ENCODE results near the gene XPR1. TPM values are rescaled to one million over a fixed set of nuclear protein-coding genes. Genes with fewer than 3 reads are reported as not detected.
"Not testable (repeated sequence)": the region's sequence is repeated elsewhere in the genome, so short reads cannot be mapped to it uniquely, and the experiment has no call there.

The XPR1 gene
- total and polyA plus RNA-seq, 2 experiments from 2014 or later, result 4.9 to 15.6 TPM

GRCh38 chr1:180787628-180788307 is 155.9 kb downstream of the XPR1 start:
- H3K4me1 ChIP-seq (ENCODE audit: insufficient read depth), result peaks cover 9% of the 10 kb centered on the region
- no peaks in the 10 kb centered on the region; the same call in 1 of the 2 replicates for H3K79me2 ChIP-seq (ENCODE audit: insufficient read depth)
- no peak overlapping the region for H3K4me2 ChIP-seq (ENCODE audit: unreplicated experiment)
- no peak overlapping the region for H3K9ac ChIP-seq
- no peak overlapping the region for H3K4me3 ChIP-seq
- H3K9me3 ChIP-seq (ENCODE audit: low read depth), result no peaks in the 10 kb centered on the region
- no peaks in the 10 kb centered on the region for H3K9me2 ChIP-seq (ENCODE audit: insufficient read depth)
- no peaks in the 10 kb centered on the region for H3K36me3 ChIP-seq (ENCODE audit: low read depth)
- no peak for DNase-seq
- H2AFZ ChIP-seq, result no peak overlapping the region
- H3F3A ChIP-seq (ENCODE audit: insufficient read depth), result no peaks in the 10 kb centered on the region
- H4K20me1 ChIP-seq (ENCODE audit: insufficient read depth), result no peaks in the 10 kb centered on the region
- TF ChIP-seq EZH2phosphoT487 (IDR thresholded peaks at IDR 0.05; ENCODE audit: insufficient read depth, low read depth) (no peak), EZH2 (IDR thresholded peaks at IDR 0.05; ENCODE audit: insufficient read depth, poor library complexity, severe bottlenecking) (no peak)
- H3K27me3 ChIP-seq (replicated peaks; ENCODE audit: insufficient read depth), result no peaks in the 10 kb centered on the region
- 97% methylated on average over 5 of the region's 5 CpGs for WGBS, 2 experiments (ENCODE audit: low coverage in 1 of 2, low lambda C conversion rate in 2 of 2, missing lambda C conversion rate in 2 of 2)
- H3K27ac ChIP-seq, result no peak overlapping the region
- in situ Hi-C loops (cut with MboI), result no loop called here

DNA sequence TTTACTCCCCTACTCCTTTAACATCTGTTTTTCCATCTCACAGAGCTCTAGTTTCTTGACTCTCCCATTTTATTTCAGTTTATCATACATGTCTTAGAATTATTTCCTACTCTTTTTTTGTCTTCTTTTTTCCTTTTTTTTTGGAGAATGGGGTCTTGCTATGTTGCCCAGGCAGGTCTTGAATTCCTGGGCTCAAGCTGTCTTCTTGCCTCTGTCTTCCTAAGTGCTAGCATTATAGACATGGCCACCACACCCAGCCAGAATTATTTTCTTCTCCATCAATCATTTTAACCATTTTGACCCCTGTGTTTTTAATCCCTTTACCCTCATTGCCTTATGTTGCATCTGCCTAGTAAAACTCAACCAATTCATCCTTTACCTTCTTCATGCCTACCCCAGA is 157.6 kb downstream of the XPR1 start:
- Histone ChIP-seq H3K27ac (no peak overlapping the region), H3K9me2 (ENCODE audit: insufficient read depth) (no peaks in the 10 kb centered on the region), H4K20me1 (ENCODE audit: insufficient read depth) (no peaks in the 10 kb centered on the region), H3K4me1 (ENCODE audit: insufficient read depth) (peaks cover 9% of the 10 kb centered on the region), H2AFZ (no peak overlapping the region), H3K9me3 (ENCODE audit: low read depth) (no peaks in the 10 kb centered on the region), H3K36me3 (ENCODE audit: low read depth) (no peaks in the 10 kb centered on the region), H3K4me2 (ENCODE audit: unreplicated experiment) (no peak overlapping the region), H3K9ac (no peak overlapping the region), H3K4me3 (no peak overlapping the region), H3F3A (ENCODE audit: insufficient read depth) (no peaks in the 10 kb centered on the region), H3K27me3 (replicated peaks; ENCODE audit: insufficient read depth) (no peaks in the 10 kb centered on the region), H3K79me2 (ENCODE audit: insufficient read depth) (no peaks in the 10 kb centered on the region)
- in situ Hi-C loops (cut with MboI), result no loop called here
- TF ChIP-seq EZH2phosphoT487 (IDR thresholded peaks at IDR 0.05; ENCODE audit: insufficient read depth, low read depth) (no peak), EZH2 (IDR thresholded peaks at IDR 0.05; ENCODE audit: insufficient read depth, poor library complexity, severe bottlenecking) (no peak)
- DNase-seq, result no peak

DNA sequence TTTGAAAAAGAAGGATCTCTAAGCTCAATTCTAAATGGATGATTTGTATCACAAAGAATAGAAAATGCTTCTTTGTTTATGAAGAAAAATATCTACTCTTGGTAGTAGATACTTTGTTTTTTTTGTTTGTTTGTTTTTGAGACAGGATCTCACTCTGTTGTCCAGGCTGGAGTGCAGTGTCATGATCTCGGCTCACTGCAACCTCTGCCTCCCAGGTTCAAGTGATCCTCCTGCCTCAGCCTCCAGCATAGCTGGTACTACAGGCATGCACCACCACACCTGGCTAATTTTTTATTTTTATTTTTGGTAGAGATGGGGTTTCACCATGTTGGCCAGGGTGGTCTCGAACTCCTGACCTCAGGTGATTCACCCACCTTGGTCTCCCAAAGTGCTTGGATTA is 159.3 kb downstream of the XPR1 start:
- DNase-seq, result not testable (repeated sequence)
- WGBS, 2 experiments (ENCODE audit: low coverage in 1 of 2, low lambda C conversion rate in 2 of 2, missing lambda C conversion rate in 2 of 2), result 92 to 94% methylated on average over 2 of the region's 2 CpGs

GRCh38 chr1:180791806-180792205 is 160.0 kb downstream of the XPR1 start:
- Histone ChIP-seq H3K27me3 (replicated peaks; ENCODE audit: insufficient read depth) (no peaks in the 10 kb centered on the region), H3K4me1 (ENCODE audit: insufficient read depth) (no peaks in the 10 kb centered on the region; the same call in 1 of the 2 replicates), H3K79me2 (ENCODE audit: insufficient read depth) (no peaks in the 10 kb centered on the region), H4K20me1 (ENCODE audit: insufficient read depth) (no peaks in the 10 kb centered on the region), H2AFZ (no peak overlapping the region), H3K36me3 (ENCODE audit: low read depth) (no peaks in the 10 kb centered on the region), H3K4me3 (no peak overlapping the region), H3K27ac (no peak overlapping the region), H3K9me3 (ENCODE audit: low read depth) (no peaks in the 10 kb centered on the region), H3K4me2 (ENCODE audit: unreplicated experiment) (no peak overlapping the region), H3K9me2 (ENCODE audit: insufficient read depth) (no peaks in the 10 kb centered on the region), H3F3A (ENCODE audit: insufficient read depth) (no peaks in the 10 kb centered on the region), H3K9ac (no peak overlapping the region)
- WGBS, 2 experiments (ENCODE audit: low coverage in 1 of 2, low lambda C conversion rate in 2 of 2, missing lambda C conversion rate in 2 of 2), result 65 to 70% methylated on average over 3 of the region's 3 CpGs
- no peak for DNase-seq
- TF ChIP-seq EZH2phosphoT487 (IDR thresholded peaks at IDR 0.05; ENCODE audit: insufficient read depth, low read depth), result no peak
- no peak for TF ChIP-seq EZH2 (IDR thresholded peaks at IDR 0.05; ENCODE audit: insufficient read depth, poor library complexity, severe bottlenecking)
- in situ Hi-C loops (cut with MboI), result no loop called here

More for the DNA sequence above, 159.3 kb downstream of the XPR1 start:
- H3K27me3 ChIP-seq (replicated peaks; ENCODE audit: insufficient read depth); H3K36me3 ChIP-seq (ENCODE audit: low read depth); H3K9me3 ChIP-seq (ENCODE audit: low read depth); H3K4me1 ChIP-seq (ENCODE audit: insufficient read depth); H3F3A ChIP-seq (ENCODE audit: insufficient read depth); H2AFZ ChIP-seq; in situ Hi-C loops (cut with MboI); H3K9ac ChIP-seq; H3K9me2 ChIP-seq (ENCODE audit: insufficient read depth); H3K4me3 ChIP-seq; H3K27ac ChIP-seq; H4K20me1 ChIP-seq (ENCODE audit: insufficient read depth); H3K79me2 ChIP-seq (ENCODE audit: insufficient read depth); H3K4me2 ChIP-seq (ENCODE audit: unreplicated experiment): not testable (repeated sequence)

DNA sequence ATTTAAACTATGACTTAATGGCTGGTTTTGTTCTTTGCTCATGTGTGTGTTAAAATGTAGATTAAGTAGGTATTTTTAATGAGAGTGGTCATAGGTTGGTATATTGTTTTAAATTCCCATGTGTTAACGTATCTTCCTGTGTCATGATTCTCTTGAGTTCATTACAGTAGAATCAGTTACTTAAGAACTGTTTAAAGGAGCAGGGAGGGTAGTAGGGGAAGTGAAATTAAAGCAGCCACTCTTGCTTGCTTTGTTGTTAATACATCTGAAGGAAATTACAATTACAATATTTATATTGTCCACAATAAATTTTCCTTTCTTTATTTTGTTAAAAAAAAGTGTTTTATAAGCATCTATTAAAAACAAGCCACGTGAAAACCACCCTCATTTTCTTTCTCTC is 161.6 kb downstream of the XPR1 start:
- Histone ChIP-seq H3K4me1 (ENCODE audit: insufficient read depth) (no peaks in the 10 kb centered on the region; the same call in 1 of the 2 replicates), H3K27ac (no peak overlapping the region), H3K9me2 (ENCODE audit: insufficient read depth) (no peaks in the 10 kb centered on the region), H4K20me1 (ENCODE audit: insufficient read depth) (no peaks in the 10 kb centered on the region), H3K9me3 (ENCODE audit: low read depth) (no peaks in the 10 kb centered on the region), H3F3A (ENCODE audit: insufficient read depth) (no peaks in the 10 kb centered on the region), H2AFZ (no peak overlapping the region), H3K36me3 (ENCODE audit: low read depth) (no peaks in the 10 kb centered on the region), H3K9ac (no peak overlapping the region), H3K27me3 (replicated peaks; ENCODE audit: insufficient read depth) (no peaks in the 10 kb centered on the region), H3K4me2 (ENCODE audit: unreplicated experiment) (no peak overlapping the region), H3K79me2 (ENCODE audit: insufficient read depth) (no peaks in the 10 kb centered on the region), H3K4me3 (no peak overlapping the region)
- in situ Hi-C loops (cut with MboI), result no loop called here
- DNase-seq, result no peak
- 79 to 80% methylated on average over 2 of the region's 2 CpGs for WGBS, 2 experiments (ENCODE audit: low coverage in 1 of 2, low lambda C conversion rate in 2 of 2, missing lambda C conversion rate in 2 of 2)
- no peak for TF ChIP-seq EZH2phosphoT487 (IDR thresholded peaks at IDR 0.05; ENCODE audit: insufficient read depth, low read depth)

All from GM23248 (cell line).